ENCODE data around the gene SCAI.

SCAI gene

DNA sequence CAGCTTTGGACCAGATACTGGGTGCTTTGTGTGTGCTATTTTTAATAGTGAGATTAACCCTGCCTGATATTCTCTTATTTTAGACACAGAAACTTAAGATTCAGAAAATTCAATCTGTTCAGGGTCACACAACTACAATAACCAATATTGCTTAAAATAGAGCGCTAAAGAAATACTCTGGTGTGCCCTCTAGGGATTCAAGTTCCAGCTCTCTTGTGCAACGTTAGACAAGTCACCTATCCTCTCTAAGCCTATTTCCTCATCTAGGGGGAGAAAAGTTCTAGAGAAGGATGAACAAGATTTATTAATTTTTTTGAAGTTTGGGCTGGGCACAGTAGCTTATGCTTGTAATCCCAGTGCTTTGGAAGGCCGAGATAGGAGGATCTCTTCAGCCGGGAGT lies 2.1 kb upstream of the SCAI start:
- no peak overlapping the region for H2AK5ac ChIP-seq (ENCODE audit: low read length, severe bottlenecking)
- H2BK15ac ChIP-seq (ENCODE audit: low read depth, poor library complexity, severe bottlenecking) = no peak overlapping the region
- H3K4me2 ChIP-seq (ENCODE audit: low read length, poor library complexity, severe bottlenecking) = no peak overlapping the region
- no peak overlapping the region for H3K18ac ChIP-seq (ENCODE audit: low read depth in 1 of 2, low read length in 2 of 2)
- H3K4me3 ChIP-seq (ENCODE audit: insufficient read depth in 1 of 2, low read depth in 1 of 2, low read length in 2 of 2) = no peak overlapping the region
- WGBS = 94% methylated on average over 3 of the region's 4 CpGs
- H3K23ac ChIP-seq (ENCODE audit: low read length in 2 of 2) = no peak overlapping the region
- H3K79me1 ChIP-seq (replicated peaks; ENCODE audit: low read length, poor library complexity, severe bottlenecking) = peaks cover 9% of the 10 kb centered on the region
- H3K27me3 ChIP-seq (ENCODE audit: control insufficient read depth in 1 of 2, insufficient read depth in 1 of 2, low read length in 2 of 2) = no peaks in the 10 kb centered on the region
- no peak overlapping the region for H3K9ac ChIP-seq (ENCODE audit: low read length)
- H2BK120ac ChIP-seq (ENCODE audit: low read depth, low read length) = no peak overlapping the region
- no peak overlapping the region for H3K14ac ChIP-seq (ENCODE audit: low read length in 2 of 2)
- no peak overlapping the region for H4K91ac ChIP-seq (ENCODE audit: low read length)
- no peak overlapping the region for H4K8ac ChIP-seq (ENCODE audit: low read length)
- no peak overlapping the region for H2BK12ac ChIP-seq (ENCODE audit: low read length in 2 of 2)
- no peaks in the 10 kb centered on the region for H3K9me3 ChIP-seq (ENCODE audit: control insufficient read depth, low read length)
- H2AFZ ChIP-seq (ENCODE audit: low read depth, low read length) = no peak overlapping the region
- no peak overlapping the region for H2BK5ac ChIP-seq (ENCODE audit: low read depth, low read length, poor library complexity, severe bottlenecking)
- H3K27ac ChIP-seq (ENCODE audit: low read length, poor library complexity, severe bottlenecking) = no peak overlapping the region
- no peak overlapping the region for H3K4ac ChIP-seq (ENCODE audit: low read depth in 1 of 2, low read length in 2 of 2)
- peaks cover 3% of the 10 kb centered on the region for H3K4me1 ChIP-seq (ENCODE audit: control insufficient read depth, insufficient read depth, low read depth, low read length)
- peaks cover 2 to 24% of the 10 kb centered on the region in 2 experiments for H3K36me3 ChIP-seq (ENCODE audit: control insufficient read depth in 1 of 2, insufficient read depth in 2 of 2, low read depth in 1 of 2, low read length in 2 of 2)
- DNase-seq = no peak

DNA sequence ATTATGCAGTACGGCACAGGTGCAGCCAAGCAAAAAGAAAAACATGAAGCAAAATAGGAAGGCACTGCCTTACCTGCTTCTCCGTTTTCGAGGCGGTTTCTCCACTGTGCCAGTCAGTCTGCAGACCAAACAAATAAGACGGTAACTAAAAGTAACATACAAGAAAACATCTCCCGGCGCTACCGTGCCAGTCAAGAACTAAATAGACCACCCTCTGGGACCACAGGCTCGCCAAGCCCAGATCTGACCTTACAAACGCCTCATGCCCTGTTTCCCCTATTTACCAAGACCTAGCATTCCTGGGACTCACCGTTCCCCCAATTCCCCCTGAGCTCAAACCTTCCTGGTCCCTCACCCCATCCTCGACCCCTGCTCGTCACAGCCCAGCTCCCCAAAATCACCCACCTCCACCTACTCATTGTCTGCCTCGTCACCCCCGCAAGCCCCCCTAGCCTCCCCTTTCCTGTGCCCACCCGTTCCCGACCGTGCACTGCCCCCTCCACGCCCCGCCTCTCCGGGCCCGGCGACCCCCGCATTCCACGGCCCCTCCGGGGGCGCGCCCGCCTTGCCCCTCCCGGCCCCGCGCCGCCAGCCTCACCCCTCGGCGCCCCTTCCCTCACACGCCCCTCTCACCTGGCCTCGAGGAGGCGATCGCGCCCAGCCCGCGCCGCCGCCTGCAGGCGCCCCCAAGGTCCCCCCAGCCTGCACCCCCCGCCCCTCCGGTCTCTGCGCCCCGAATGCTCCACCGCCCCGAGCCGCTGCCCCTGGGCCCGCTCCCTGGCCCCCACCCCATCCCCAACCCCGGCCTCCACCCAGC lies 560 bp downstream of the SCAI start:
- Histone ChIP-seq H4K91ac (ENCODE audit: low read length) (no peak overlapping the region), H2BK120ac (ENCODE audit: low read depth, low read length) (no peak overlapping the region), H3K27ac (ENCODE audit: low read length, poor library complexity, severe bottlenecking) (no peak overlapping the region), H2BK15ac (ENCODE audit: low read depth, poor library complexity, severe bottlenecking) (peak overlapping the region; percentile 78), H3K18ac (ENCODE audit: low read depth in 1 of 2, low read length in 2 of 2) (peak overlapping the region; percentile 2 to 6), H3K36me3 (ENCODE audit: control insufficient read depth in 1 of 2, insufficient read depth in 2 of 2, low read depth in 1 of 2, low read length in 2 of 2) (peaks cover 0 to 3% of the 10 kb centered on the region in 2 experiments), H3K23ac (ENCODE audit: low read length in 2 of 2) (peak overlapping the region in 1 of 2 experiments; percentile 24), H3K4ac (ENCODE audit: low read depth in 1 of 2, low read length in 2 of 2) (peak overlapping the region in 1 of 2 experiments; percentile 32), H2BK5ac (ENCODE audit: low read depth, low read length, poor library complexity, severe bottlenecking) (no peak overlapping the region), H2AK5ac (ENCODE audit: low read length, severe bottlenecking) (no peak overlapping the region), H4K8ac (ENCODE audit: low read length) (peak overlapping the region; percentile 47), H3K4me1 (ENCODE audit: control insufficient read depth, insufficient read depth, low read depth, low read length) (peaks cover 3% of the 10 kb centered on the region), H2AFZ (ENCODE audit: low read depth, low read length) (peak overlapping the region; percentile 67), H3K9me3 (ENCODE audit: control insufficient read depth, low read length) (no peaks in the 10 kb centered on the region), H3K4me2 (ENCODE audit: low read length, poor library complexity, severe bottlenecking) (peak overlapping the region; percentile 76), H3K9ac (ENCODE audit: low read length) (peak overlapping the region; percentile 79), H3K14ac (ENCODE audit: low read length in 2 of 2) (peak overlapping the region in 1 of 2 experiments; percentile 48), H3K27me3 (ENCODE audit: control insufficient read depth in 1 of 2, insufficient read depth in 1 of 2, low read length in 2 of 2) (no peaks in the 10 kb centered on the region), H3K4me3 (ENCODE audit: insufficient read depth in 1 of 2, low read depth in 1 of 2, low read length in 2 of 2) (peak overlapping the region; percentile 80 to 83), H3K79me1 (replicated peaks; ENCODE audit: low read length, poor library complexity, severe bottlenecking) (peaks cover 15% of the 10 kb centered on the region), H2BK12ac (ENCODE audit: low read length in 2 of 2) (no peak overlapping the region)
- WGBS = 7% methylated on average over 40 of the region's 54 CpGs
- DNase-seq = no peak

DNA sequence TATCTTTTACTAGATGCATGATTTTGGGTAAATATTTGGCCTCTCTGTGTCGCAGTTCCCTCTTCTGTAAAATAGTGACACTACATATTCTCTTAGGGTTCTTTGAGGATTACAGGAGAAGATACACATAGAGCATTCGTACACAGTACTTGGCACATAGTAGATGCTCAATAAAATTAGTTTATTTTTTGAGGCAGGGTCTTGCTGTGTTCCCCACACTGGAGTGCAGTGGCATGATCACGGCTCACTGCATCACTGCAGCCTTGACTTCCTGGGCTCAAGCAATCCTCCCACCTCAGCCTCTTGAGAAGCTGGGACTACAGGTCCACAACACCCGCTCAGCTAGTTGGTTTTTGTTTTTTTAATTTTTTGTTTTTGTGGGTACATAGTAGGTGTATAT lies 1.6 kb downstream of the SCAI start:
- Histone ChIP-seq H3K23ac (ENCODE audit: low read length in 2 of 2) (no peak overlapping the region), H3K4me2 (ENCODE audit: low read length, poor library complexity, severe bottlenecking) (no peak overlapping the region), H4K91ac (ENCODE audit: low read length) (no peak overlapping the region), H3K18ac (ENCODE audit: low read depth in 1 of 2, low read length in 2 of 2) (no peak overlapping the region), H2BK5ac (ENCODE audit: low read depth, low read length, poor library complexity, severe bottlenecking) (no peak overlapping the region), H3K27ac (ENCODE audit: low read length, poor library complexity, severe bottlenecking) (no peak overlapping the region), H3K9me3 (ENCODE audit: control insufficient read depth, low read length) (no peaks in the 10 kb centered on the region), H2BK12ac (ENCODE audit: low read length in 2 of 2) (no peak overlapping the region), H3K4me3 (ENCODE audit: insufficient read depth in 1 of 2, low read depth in 1 of 2, low read length in 2 of 2) (no peak overlapping the region), H2BK120ac (ENCODE audit: low read depth, low read length) (no peak overlapping the region), H3K4ac (ENCODE audit: low read depth in 1 of 2, low read length in 2 of 2) (no peak overlapping the region), H3K9ac (ENCODE audit: low read length) (no peak overlapping the region), H3K36me3 (ENCODE audit: control insufficient read depth in 1 of 2, insufficient read depth in 2 of 2, low read depth in 1 of 2, low read length in 2 of 2) (peaks cover 0 to 3% of the 10 kb centered on the region in 2 experiments), H2AFZ (ENCODE audit: low read depth, low read length) (no peak overlapping the region), H4K8ac (ENCODE audit: low read length) (no peak overlapping the region), H2BK15ac (ENCODE audit: low read depth, poor library complexity, severe bottlenecking) (no peak overlapping the region), H3K27me3 (ENCODE audit: control insufficient read depth in 1 of 2, insufficient read depth in 1 of 2, low read length in 2 of 2) (no peaks in the 10 kb centered on the region), H3K4me1 (ENCODE audit: control insufficient read depth, insufficient read depth, low read depth, low read length) (peaks cover 3% of the 10 kb centered on the region), H3K79me1 (replicated peaks; ENCODE audit: low read length, poor library complexity, severe bottlenecking) (peaks cover 15% of the 10 kb centered on the region), H3K14ac (ENCODE audit: low read length in 2 of 2) (no peak overlapping the region), H2AK5ac (ENCODE audit: low read length, severe bottlenecking) (no peak overlapping the region)
- 100% methylated on average over 4 of the region's 4 CpGs for WGBS
- no peak for DNase-seq

DNA sequence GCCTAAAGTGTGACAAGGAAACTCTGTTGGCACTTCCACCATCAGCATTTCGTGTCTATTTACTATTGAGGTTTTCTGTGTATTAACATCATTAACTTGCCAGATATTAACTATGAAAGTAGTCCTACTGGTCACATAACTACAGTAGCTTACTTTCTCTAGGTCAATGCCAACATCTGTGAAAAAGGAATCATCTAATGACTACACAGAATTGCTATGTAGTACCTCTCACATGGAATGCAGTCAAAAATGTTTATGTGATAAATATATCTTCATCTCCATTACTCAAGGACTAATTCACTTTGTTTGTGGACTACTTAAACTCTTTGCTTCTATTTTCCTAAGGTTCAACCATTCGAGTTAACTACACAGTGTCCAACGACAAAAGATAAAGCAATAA lies 2.1 kb downstream of the SCAI start:
- Histone ChIP-seq H2BK5ac (ENCODE audit: low read depth, low read length, poor library complexity, severe bottlenecking) (no peak overlapping the region), H3K27ac (ENCODE audit: low read length, poor library complexity, severe bottlenecking) (no peak overlapping the region), H3K18ac (ENCODE audit: low read depth in 1 of 2, low read length in 2 of 2) (no peak overlapping the region), H2BK15ac (ENCODE audit: low read depth, poor library complexity, severe bottlenecking) (no peak overlapping the region), H4K8ac (ENCODE audit: low read length) (no peak overlapping the region), H3K4me3 (ENCODE audit: insufficient read depth in 1 of 2, low read depth in 1 of 2, low read length in 2 of 2) (no peak overlapping the region), H2BK12ac (ENCODE audit: low read length in 2 of 2) (no peak overlapping the region), H3K4me2 (ENCODE audit: low read length, poor library complexity, severe bottlenecking) (no peak overlapping the region), H3K14ac (ENCODE audit: low read length in 2 of 2) (no peak overlapping the region), H3K23ac (ENCODE audit: low read length in 2 of 2) (no peak overlapping the region), H2AFZ (ENCODE audit: low read depth, low read length) (no peak overlapping the region), H3K36me3 (ENCODE audit: control insufficient read depth in 1 of 2, insufficient read depth in 2 of 2, low read depth in 1 of 2, low read length in 2 of 2) (peaks cover 0 to 3% of the 10 kb centered on the region in 2 experiments), H3K4me1 (ENCODE audit: control insufficient read depth, insufficient read depth, low read depth, low read length) (peaks cover 3% of the 10 kb centered on the region), H3K79me1 (replicated peaks; ENCODE audit: low read length, poor library complexity, severe bottlenecking) (peaks cover 15% of the 10 kb centered on the region), H3K4ac (ENCODE audit: low read depth in 1 of 2, low read length in 2 of 2) (no peak overlapping the region), H4K91ac (ENCODE audit: low read length) (no peak overlapping the region), H3K9me3 (ENCODE audit: control insufficient read depth, low read length) (no peaks in the 10 kb centered on the region), H2AK5ac (ENCODE audit: low read length, severe bottlenecking) (no peak overlapping the region), H3K27me3 (ENCODE audit: control insufficient read depth in 1 of 2, insufficient read depth in 1 of 2, low read length in 2 of 2) (no peaks in the 10 kb centered on the region), H2BK120ac (ENCODE audit: low read depth, low read length) (no peak overlapping the region), H3K9ac (ENCODE audit: low read length) (no peak overlapping the region)
- 100% methylated on average over 1 of the region's 3 CpGs for WGBS
- DNase-seq = no peak
